G401 (cell line): Measurements from ENCODE around the gene CRACR2A. TPM values are rescaled to one million over a fixed set of nuclear protein-coding genes. Genes with fewer than 3 reads are reported as not detected.

Experiments used
- DNase-seq: peaks from one replicate; pipeline ENCODE4 v3.0.0-alpha.2; 2015; ENCODE audit warnings: low spot score
- in situ Hi-C: cut with HindIII; loops from 2 replicates; pipeline ENCODE4 v1.10.0; 2016; ENCODE audit warnings: low sequenced_read_pairs, mixed read lengths
- total RNA-seq: library from RNA; depleted of rRNA; stranded (reverse); fragments of >200 nt; shearing (Covaris generic); gene quantifications from 2 replicates; pipeline ENCODE4 v1.2.3, GENCODE V29; 2014

The CRACR2A gene
- total RNA-seq, 1 experiment from 2014 or later: not detected

GRCh38 chr12:3753544-3754284, 805 bp upstream of the CRACR2A start:
- no peak for DNase-seq
- in situ Hi-C loops: no loop called here

GRCh38 chr12:3752096-3752709, 706 bp downstream of the CRACR2A start:
- DNase-seq: no peak

GRCh38 chr12:3751151-3752095, 1.5 kb downstream of the CRACR2A start:
- no peak for DNase-seq
- in situ Hi-C loops: no loop called here

More at GRCh38 chr12:3752096-3752709, 706 bp downstream of the CRACR2A start:
- in situ Hi-C loops: no loop called here

- DNase-seq: no peak
- in situ Hi-C loops: no loop called here
These were observed 2.3 kb downstream of the CRACR2A start for GRCh38 chr12:3750616-3751015.

- DNase-seq: no peak
- in situ Hi-C loops: no loop called here
These were observed 4.3 kb downstream of the CRACR2A start for GRCh38 chr12:3748620-3749019.

GRCh38 chr12:3747976-3748619, 4.8 kb downstream of the CRACR2A start:
- in situ Hi-C loops: no loop called here
- DNase-seq: no peak

- no peak for DNase-seq
- in situ Hi-C loops: no loop called here
These were observed 5.4 kb downstream of the CRACR2A start for GRCh38 chr12:3747543-3747942.

GRCh38 chr12:3746758-3747157, 6.2 kb downstream of the CRACR2A start:
- DNase-seq: no peak
- in situ Hi-C loops: no loop called here

GRCh38 chr12:3745152-3745551, 7.8 kb downstream of the CRACR2A start:
- no peak for DNase-seq

GRCh38 chr12:3744229-3744901, 8.5 kb downstream of the CRACR2A start:
- DNase-seq: no peak

More at GRCh38 chr12:3745152-3745551, 7.8 kb downstream of the CRACR2A start:
- in situ Hi-C loops: no loop called here

GRCh38 chr12:3743803-3744202, 9.1 kb downstream of the CRACR2A start:
- no peak for DNase-seq
- in situ Hi-C loops: no loop called here

More at GRCh38 chr12:3744229-3744901, 8.5 kb downstream of the CRACR2A start:
- in situ Hi-C loops: no loop called here

GRCh38 chr12:3741882-3742672, 10.8 kb downstream of the CRACR2A start:
- in situ Hi-C loops: no loop called here
- DNase-seq: no peak

- DNase-seq: no peak
- in situ Hi-C loops: no loop called here
These were observed 12.3 kb downstream of the CRACR2A start for GRCh38 chr12:3740480-3741231.

- DNase-seq: no peak
- in situ Hi-C loops: no loop called here
These were observed 17.5 kb downstream of the CRACR2A start for GRCh38 chr12:3735432-3735831.

GRCh38 chr12:3732901-3733300, 20.0 kb downstream of the CRACR2A start:
- in situ Hi-C loops: no loop called here
- DNase-seq: no peak

- DNase-seq: no peak
- in situ Hi-C loops: no loop called here
These were observed 22.8 kb downstream of the CRACR2A start for GRCh38 chr12:3730111-3730510.

- in situ Hi-C loops: no loop called here
- DNase-seq: no peak
These were observed 24.2 kb downstream of the CRACR2A start for GRCh38 chr12:3728686-3729085.
